HL-60 (cell line): Measurements from ENCODE around the gene ROR1.

Experiments used
- DNase-seq, 2 experiments: peaks; one replicate each; pipeline ENCODE4 v3.0.0-alpha.2; 2010 to 2020; ENCODE audit warnings: low read depth in 1 of 2, low spot score in 1 of 2
- H3K27ac ChIP-seq: fragments of 250-450 bp; sonication (Bioruptor Pico); replicated peaks from 2 replicates; pipeline ENCODE4 v1.5.1; 2020; ENCODE audit warnings: mild to moderate bottlenecking, moderate library complexity
- H3K27me3 ChIP-seq: fragments of 250-450 bp; sonication (Bioruptor Pico); 2 replicates; pipeline ENCODE4 v1.5.1; 2021; ENCODE audit warnings: mild to moderate bottlenecking, moderate library complexity; ENCODE audit not compliant: insufficient read depth, poor library complexity, severe bottlenecking
- H3K4me3 ChIP-seq: replicated peaks from 2 replicates; pipeline ENCODE4 v1.5.1; 2011; ENCODE audit warnings: mild to moderate bottlenecking, control low read depth, low read length; ENCODE audit not compliant: insufficient read depth
- GABPA ChIP-seq: IDR thresholded peaks from 2 replicates; pipeline ENCODE4 v1.6.1; 2012; ENCODE audit warnings: low read depth
- POLR2AphosphoS5 ChIP-seq: IDR thresholded peaks from 2 replicates; pipeline ENCODE4 v1.6.1; 2012; ENCODE audit warnings: low read depth
- SPI1 ChIP-seq: IDR thresholded peaks from 2 replicates; pipeline ENCODE4 v1.6.1; 2012; ENCODE audit warnings: low read depth, mild to moderate bottlenecking, borderline replicate concordance
- TF ChIP-seq, protein P1 (sequence below): IDR thresholded peaks from 2 replicates; pipeline ENCODE4 v1.6.1; 2012; ENCODE audit warnings: low read depth; ENCODE audit not compliant: insufficient replicate concordance
- TF ChIP-seq, protein P2 (sequence below): IDR thresholded peaks from one replicate; pipeline ENCODE4 v1.5.1; 2011; ENCODE audit warnings: low read length, control low read depth, inconsistent platforms; ENCODE audit not compliant: insufficient read depth

The ROR1 gene

DNA sequence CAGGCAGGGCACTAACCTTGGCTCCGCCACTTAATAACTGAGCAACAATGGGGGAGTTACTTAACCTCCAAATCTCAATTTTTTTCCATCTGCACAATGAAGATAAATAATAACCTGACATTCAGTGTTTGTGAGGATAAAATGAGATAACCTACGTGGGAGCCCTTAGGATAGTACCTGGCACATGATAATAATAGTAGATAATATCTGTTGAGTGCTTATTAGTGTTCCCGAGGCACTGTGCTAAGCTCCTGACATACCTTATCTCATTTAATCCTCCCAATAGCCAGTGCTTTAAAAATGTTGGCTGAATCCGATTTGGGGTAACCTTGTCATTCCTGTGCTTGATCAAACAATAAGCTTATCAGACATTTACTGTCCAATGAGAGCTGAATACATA is 300.9 kb downstream of the ROR1 start:
- Histone ChIP-seq H3K27ac (no peak overlapping the region), H3K27me3 (no peaks in the 10 kb centered on the region), H3K4me3 (no peak overlapping the region)
- TF ChIP-seq GABPA (no peak), POLR2AphosphoS5 (no peak)
- TF ChIP-seq, protein P1, sequence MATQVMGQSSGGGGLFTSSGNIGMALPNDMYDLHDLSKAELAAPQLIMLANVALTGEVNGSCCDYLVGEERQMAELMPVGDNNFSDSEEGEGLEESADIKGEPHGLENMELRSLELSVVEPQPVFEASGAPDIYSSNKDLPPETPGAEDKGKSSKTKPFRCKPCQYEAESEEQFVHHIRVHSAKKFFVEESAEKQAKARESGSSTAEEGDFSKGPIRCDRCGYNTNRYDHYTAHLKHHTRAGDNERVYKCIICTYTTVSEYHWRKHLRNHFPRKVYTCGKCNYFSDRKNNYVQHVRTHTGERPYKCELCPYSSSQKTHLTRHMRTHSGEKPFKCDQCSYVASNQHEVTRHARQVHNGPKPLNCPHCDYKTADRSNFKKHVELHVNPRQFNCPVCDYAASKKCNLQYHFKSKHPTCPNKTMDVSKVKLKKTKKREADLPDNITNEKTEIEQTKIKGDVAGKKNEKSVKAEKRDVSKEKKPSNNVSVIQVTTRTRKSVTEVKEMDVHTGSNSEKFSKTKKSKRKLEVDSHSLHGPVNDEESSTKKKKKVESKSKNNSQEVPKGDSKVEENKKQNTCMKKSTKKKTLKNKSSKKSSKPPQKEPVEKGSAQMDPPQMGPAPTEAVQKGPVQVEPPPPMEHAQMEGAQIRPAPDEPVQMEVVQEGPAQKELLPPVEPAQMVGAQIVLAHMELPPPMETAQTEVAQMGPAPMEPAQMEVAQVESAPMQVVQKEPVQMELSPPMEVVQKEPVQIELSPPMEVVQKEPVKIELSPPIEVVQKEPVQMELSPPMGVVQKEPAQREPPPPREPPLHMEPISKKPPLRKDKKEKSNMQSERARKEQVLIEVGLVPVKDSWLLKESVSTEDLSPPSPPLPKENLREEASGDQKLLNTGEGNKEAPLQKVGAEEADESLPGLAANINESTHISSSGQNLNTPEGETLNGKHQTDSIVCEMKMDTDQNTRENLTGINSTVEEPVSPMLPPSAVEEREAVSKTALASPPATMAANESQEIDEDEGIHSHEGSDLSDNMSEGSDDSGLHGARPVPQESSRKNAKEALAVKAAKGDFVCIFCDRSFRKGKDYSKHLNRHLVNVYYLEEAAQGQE: no peak
- no peak for DNase-seq

DNA sequence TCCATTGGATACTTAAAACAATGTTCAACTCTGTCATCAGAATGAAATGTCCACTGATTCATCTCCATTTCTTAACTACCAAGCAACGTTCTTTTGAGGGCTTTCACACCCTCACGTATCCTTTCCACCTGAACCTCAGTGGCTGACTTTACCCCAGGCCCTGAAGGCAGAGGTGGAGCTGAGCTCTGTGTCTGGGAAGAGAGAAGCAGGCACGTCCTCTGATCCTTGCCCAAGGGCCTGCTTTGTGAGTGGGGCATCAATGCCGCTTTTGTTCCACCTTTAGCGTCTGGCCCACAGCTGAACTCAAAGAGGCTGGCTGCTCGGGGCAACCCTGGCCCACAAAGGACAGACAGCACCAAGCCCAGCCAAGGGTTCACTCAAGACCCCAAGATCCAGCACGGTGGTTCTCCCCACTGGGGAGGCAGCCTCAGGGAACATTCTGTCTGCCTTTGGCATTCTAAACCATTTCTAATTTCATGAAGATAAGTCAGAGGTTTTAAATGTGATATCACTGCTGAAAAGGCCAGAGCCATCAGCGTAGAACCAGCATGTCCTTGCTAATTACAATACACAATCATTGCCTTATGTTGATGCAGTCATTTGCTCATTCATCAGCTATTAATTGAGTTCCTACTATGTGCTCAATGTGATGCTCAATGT is 303.6 kb downstream of the ROR1 start:
- DNase-seq: no peak
- Histone ChIP-seq H3K27me3 (no peaks in the 10 kb centered on the region), H3K27ac (no peak overlapping the region), H3K4me3 (no peak overlapping the region)
- TF ChIP-seq, protein P1: no peak

DNA sequence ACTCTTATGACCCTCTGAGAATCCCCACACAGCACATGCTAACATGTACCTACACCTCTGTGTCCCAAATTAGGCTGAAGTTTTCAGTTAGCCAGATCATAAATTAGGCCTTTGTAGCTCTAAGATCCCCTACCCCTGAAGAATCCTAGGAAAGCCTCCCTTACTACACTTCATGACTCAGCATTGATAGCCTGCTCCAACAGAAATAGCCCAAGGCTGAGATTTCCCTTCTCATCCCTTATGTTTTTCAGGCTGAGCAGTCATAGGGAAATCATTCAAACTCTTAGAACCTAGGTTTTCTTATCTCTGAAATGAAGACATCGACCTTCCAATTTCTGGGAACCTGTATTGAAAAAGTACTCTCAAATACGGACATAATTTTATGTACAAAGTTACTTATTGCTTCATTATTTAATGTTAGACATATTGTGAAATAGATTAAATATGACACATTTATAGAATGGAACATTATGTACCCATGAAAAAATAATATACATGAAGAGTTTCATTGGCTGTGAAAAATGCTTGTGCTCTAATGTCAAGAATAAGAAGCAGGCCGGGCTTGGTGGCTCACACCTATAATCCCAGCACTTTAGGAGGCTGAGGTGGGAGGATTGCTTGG is 307.2 kb downstream of the ROR1 start:
- H3K4me3 ChIP-seq: no peak overlapping the region
- TF ChIP-seq GABPA (no peak), SPI1 (no peak), POLR2AphosphoS5 (no peak)
- TF ChIP-seq, protein P2, sequence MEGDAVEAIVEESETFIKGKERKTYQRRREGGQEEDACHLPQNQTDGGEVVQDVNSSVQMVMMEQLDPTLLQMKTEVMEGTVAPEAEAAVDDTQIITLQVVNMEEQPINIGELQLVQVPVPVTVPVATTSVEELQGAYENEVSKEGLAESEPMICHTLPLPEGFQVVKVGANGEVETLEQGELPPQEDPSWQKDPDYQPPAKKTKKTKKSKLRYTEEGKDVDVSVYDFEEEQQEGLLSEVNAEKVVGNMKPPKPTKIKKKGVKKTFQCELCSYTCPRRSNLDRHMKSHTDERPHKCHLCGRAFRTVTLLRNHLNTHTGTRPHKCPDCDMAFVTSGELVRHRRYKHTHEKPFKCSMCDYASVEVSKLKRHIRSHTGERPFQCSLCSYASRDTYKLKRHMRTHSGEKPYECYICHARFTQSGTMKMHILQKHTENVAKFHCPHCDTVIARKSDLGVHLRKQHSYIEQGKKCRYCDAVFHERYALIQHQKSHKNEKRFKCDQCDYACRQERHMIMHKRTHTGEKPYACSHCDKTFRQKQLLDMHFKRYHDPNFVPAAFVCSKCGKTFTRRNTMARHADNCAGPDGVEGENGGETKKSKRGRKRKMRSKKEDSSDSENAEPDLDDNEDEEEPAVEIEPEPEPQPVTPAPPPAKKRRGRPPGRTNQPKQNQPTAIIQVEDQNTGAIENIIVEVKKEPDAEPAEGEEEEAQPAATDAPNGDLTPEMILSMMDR: no peak
- TF ChIP-seq, protein P1: no peak
- no peak overlapping the region for H3K27ac ChIP-seq
- no peaks in the 10 kb centered on the region for H3K27me3 ChIP-seq
- DNase-seq: no peak

DNA sequence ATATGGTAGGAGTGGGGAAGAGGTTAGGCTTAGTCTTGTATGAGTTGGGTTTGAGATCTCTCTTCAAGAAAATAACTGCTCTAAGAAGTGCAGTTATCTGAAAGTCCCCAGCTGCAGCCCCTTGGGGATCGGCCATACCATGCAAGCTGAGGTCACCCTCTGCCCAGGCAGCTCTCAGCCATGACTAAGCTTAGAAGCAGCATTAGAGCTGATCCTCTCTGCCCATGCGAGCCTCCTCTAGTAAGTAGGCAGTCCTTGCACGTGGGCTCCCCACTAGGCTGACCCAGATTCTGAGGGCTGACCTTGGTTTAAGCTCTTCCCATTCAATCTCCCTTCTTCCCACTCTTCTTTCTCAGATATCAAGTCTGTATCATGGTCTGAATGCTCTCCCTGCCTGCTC is 308.6 kb downstream of the ROR1 start:
- no peak overlapping the region for H3K27ac ChIP-seq
- TF ChIP-seq POLR2AphosphoS5 (no peak), SPI1 (no peak), GABPA (no peak)
- TF ChIP-seq, protein P1: no peak
- TF ChIP-seq, protein P2: no peak
- no peak overlapping the region for H3K4me3 ChIP-seq
- H3K27me3 ChIP-seq: no peaks in the 10 kb centered on the region
- DNase-seq: no peak
